Adrenal gland (tissue), 12 donors: ENCODE data around the gene JAM3. TPM values are rescaled to one million over a fixed set of nuclear protein-coding genes. Genes with fewer than 3 reads are reported as not detected.

Source experiments
- DNase-seq, 7 donors: peaks; one replicate each; pipeline ENCODE4 v3.0.0-alpha.2; 2019 to 2020
- H3K27ac ChIP-seq, 5 donors: fragments of 200-600 bp; sonication (generic) in 4 of 5; 1 replicate in 3 of 5; 2 replicates in 2 of 5; pipeline versions ENCODE4 v1.5.1 to v1.8.0; 2016 to 2020; ENCODE audit warnings: mild to moderate bottlenecking in 1 of 5
- H3K27me3 ChIP-seq: fragments of 200-600 bp; 2 replicates; pipeline ENCODE4 v1.8.0; 2021
- H3K36me3 ChIP-seq, 2 donors: fragments of 200-600 bp; replicated peaks in 1 of 2; 1 replicate in 1 of 2; 2 replicates in 1 of 2; pipeline versions ENCODE4 v1.5.1 to v1.8.0; 2018 to 2022
- H3K4me1 ChIP-seq, 2 donors: fragments of 200-600 bp; replicated peaks in 1 of 2; 1 replicate in 1 of 2; 2 replicates in 1 of 2; pipeline versions ENCODE4 v1.5.1 to v1.8.0; 2018 to 2021
- H3K4me3 ChIP-seq, 4 donors: fragments of 200-600 bp; sonication (generic) in 3 of 4; one replicate each; pipeline ENCODE4 v1.5.1; 2016 to 2018
- H3K9me3 ChIP-seq, 3 donors: fragments of 200-600 bp; sonication (generic) in 1 of 3; replicated peaks in 1 of 3; 1 replicate in 2 of 3; 2 replicates in 1 of 3; pipeline versions ENCODE4 v1.5.1 to v1.8.0; 2016 to 2021
- POLR2A ChIP-seq, 2 donors: fragments of 450-650 bp; IDR thresholded peaks; one replicate each; pipeline ENCODE4 v1.6.1; 2017; ENCODE audit warnings: antibody characterized with exemption in 2 of 2, mild to moderate bottlenecking in 2 of 2, moderate library complexity in 1 of 2
- WGBS, 4 donors: extraction: QIAGEN DNeasy Blood & Tissue Kit in 2 of 4; methylation state at CpG; one replicate each; pipeline versions ENCODE4 v1.1.5 to v1.1.7; 2013 to 2017; 5-methylcytosine and 5-hydroxymethylcytosine counted together
- intact Hi-C, 2 donors: fragments of 100-400 bp; cut with DNase I; formaldehyde crosslinking; loops; one replicate each; pipeline versions ENCODE4 v1.14.1 to v1.15.0; 2022 to 2023
- polyA plus RNA-seq, 3 donors: library from polyadenylated mRNA; stranded (reverse); fragments of 200-250 nt in 2 of 3; fragments of 350-450 nt in 1 of 3; fragmentation: Illumina TruSeq in 1 of 3; extraction: RNeasy Lipid Tissue Mini Kit (QIAGEN cat#74804) in 1 of 3; gene quantifications; one replicate each; pipeline ENCODE4 v1.2.3, GENCODE V29; 2013 to 2014
- total RNA-seq, 9 donors: library from RNA; depleted of rRNA in 4 of 9; stranded (reverse); fragments of >200 nt in 4 of 9; fragments of 120-200 nt in 1 of 9; fragmentation: NEBNext Ultra II Directional in 1 of 9; extraction: Animal tissue kit (Norgen Biotek cat#: 25700) in 1 of 9; gene quantifications; one replicate each; pipeline versions ENCODE4 v1.1.0 to v1.2.4, GENCODE V29; 2013 to 2023
- TF ChIP-seq, protein P1 (sequence below), 6 experiments: fragments of 450-650 bp in 4 of 6; fragments of 200-600 bp in 2 of 6; sonication (generic) in 1 of 6; IDR thresholded peaks; 1 replicate in 5 of 6; 2 replicates in 1 of 6; pipeline versions ENCODE4 v1.5.1 to v1.8.0; 2016 to 2021; ENCODE audit warnings: antibody characterized with exemption in 6 of 6, mild to moderate bottlenecking in 2 of 6, moderate library complexity in 1 of 6
- donor health status: healthy with polysubstance abuse.
- donor health status: Bipolar disorder and iron deficiency.
- donor health status: DM: yes; HTN: yes; CAD: no.
- donor health status: DM: no; HTN: no; CAD: no.
- donor health status: DM: no; HTN: no; CAD: no.
- donor health status: DM: yes; HTN: yes; CAD: no.

Gene JAM3
- total and polyA plus RNA-seq, 12 donors = 18.0 to 42.2 (median 31.9) TPM

DNA sequence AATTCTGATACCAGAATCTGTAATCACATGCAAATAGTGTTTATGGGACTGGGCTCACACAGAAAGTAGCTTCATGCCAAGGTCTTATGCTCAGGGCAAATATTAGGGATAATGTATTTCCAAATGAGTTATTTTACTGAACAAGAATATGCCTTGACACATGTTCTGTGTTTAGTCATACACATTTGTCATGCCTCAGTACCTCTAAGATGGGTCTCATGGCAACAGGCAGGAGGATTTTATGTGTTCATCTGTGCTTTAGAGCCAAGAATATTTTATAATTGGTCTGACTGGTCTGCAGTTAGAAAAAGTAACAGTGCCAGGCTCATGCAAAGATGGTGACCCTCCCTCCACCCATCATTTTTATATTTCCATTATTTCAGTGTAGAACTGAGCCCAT is 49.1 kb downstream of the JAM3 start:
- H3K4me3 ChIP-seq = no peak overlapping the region
- no peak overlapping the region for H3K27ac ChIP-seq
- H3K9me3 ChIP-seq = no peaks in the 10 kb centered on the region
- no peaks in the 10 kb centered on the region for H3K27me3 ChIP-seq
- no peak for TF ChIP-seq POLR2A (IDR thresholded peaks at IDR 0.05)
- TF ChIP-seq, protein P1, sequence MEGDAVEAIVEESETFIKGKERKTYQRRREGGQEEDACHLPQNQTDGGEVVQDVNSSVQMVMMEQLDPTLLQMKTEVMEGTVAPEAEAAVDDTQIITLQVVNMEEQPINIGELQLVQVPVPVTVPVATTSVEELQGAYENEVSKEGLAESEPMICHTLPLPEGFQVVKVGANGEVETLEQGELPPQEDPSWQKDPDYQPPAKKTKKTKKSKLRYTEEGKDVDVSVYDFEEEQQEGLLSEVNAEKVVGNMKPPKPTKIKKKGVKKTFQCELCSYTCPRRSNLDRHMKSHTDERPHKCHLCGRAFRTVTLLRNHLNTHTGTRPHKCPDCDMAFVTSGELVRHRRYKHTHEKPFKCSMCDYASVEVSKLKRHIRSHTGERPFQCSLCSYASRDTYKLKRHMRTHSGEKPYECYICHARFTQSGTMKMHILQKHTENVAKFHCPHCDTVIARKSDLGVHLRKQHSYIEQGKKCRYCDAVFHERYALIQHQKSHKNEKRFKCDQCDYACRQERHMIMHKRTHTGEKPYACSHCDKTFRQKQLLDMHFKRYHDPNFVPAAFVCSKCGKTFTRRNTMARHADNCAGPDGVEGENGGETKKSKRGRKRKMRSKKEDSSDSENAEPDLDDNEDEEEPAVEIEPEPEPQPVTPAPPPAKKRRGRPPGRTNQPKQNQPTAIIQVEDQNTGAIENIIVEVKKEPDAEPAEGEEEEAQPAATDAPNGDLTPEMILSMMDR (IDR thresholded peaks at IDR 0.05) = no peak
- H3K36me3 ChIP-seq = no peaks in the 10 kb centered on the region
- H3K4me1 ChIP-seq = peaks cover 14 to 32% of the 10 kb centered on the region in 2 donors
- intact Hi-C loops = no loop called here
- no peak for DNase-seq

DNA sequence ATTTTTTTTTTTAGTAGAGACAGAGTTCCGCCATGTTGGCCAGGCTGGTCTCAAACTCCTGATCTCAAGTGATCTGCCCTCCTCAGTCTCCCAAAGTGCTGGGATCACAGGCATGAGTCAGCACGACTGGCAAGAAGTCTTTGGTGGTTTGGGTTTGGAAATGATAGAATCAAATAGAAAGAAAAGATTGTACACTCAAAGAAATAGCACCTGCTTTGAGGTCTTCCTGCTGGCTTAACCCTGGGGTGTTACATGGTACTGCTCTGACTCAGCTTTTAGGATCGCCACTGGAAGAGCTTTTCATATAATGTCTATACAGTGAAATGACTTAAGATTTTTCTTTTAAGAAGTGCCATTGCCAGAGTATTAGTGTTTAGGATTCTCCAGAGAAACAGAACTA is 50.2 kb downstream of the JAM3 start:
- Histone ChIP-seq H3K27me3 (no peaks in the 10 kb centered on the region), H3K4me3 (no peak overlapping the region), H3K36me3 (no peaks in the 10 kb centered on the region), H3K9me3 (no peaks in the 10 kb centered on the region), H3K27ac (peak overlapping the region in 1 of 5 donors; percentile 82), H3K4me1 (peaks cover 14 to 32% of the 10 kb centered on the region in 2 donors)
- intact Hi-C loops = no loop called here
- WGBS, 4 donors = 85 to 89% (median 87%) methylated on average over 3 of the region's 3 CpGs
- TF ChIP-seq, protein P1 (IDR thresholded peaks at IDR 0.05) = no peak
- no peak for TF ChIP-seq POLR2A (IDR thresholded peaks at IDR 0.05)
- DNase-seq = no peak

DNA sequence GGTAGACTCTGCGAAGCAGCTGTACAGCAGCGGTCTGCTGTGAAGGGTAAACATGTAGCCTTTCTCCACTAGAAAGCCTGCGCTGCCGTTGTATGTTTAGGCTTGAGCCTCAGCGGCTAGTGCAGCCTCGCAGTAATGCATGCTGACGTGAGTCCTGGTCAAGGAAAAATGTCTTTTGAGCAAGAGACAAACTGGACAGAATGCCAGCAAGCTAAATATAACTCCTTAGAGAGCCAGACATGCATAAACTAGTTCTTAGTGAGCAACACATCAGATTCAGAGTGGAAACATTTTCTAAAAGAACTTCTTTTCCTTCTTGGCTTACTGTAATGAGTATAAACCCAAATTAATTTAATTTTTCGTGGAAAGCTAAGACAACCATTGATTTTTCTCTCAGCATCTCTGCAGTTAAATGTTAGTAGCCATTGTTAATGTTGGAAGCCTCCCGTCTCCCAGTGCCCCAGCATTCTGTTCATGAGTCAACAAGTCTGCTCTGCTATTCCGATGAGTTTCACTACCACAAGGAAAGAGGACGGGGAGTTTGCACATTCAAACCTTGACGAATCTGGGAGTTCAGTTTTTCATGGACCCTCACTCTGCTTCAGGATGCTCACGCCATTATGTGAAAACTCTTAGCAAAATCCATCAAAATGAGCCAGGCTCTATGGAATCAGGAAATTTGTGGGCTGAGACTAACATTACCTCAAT is 51.4 kb downstream of the JAM3 start:
- H3K27me3 ChIP-seq = no peaks in the 10 kb centered on the region
- H3K9me3 ChIP-seq = no peaks in the 10 kb centered on the region
- peak; percentile 60 to 80 (median 65) for DNase-seq
- TF ChIP-seq, protein P1 (IDR thresholded peaks at IDR 0.05) = no peak
- peak in 1 of 2 donors; percentile 34 for TF ChIP-seq POLR2A (IDR thresholded peaks at IDR 0.05)
- H3K4me3 ChIP-seq = peak overlapping the region in 2 of 4 donors; percentile 8 to 38
- H3K4me1 ChIP-seq = peaks cover 14 to 36% of the 10 kb centered on the region in 2 donors
- peak overlapping the region in 4 of 5 donors; percentile 43 to 86 (median 76) for H3K27ac ChIP-seq
- H3K36me3 ChIP-seq = no peaks in the 10 kb centered on the region
- WGBS, 4 donors = 22 to 31% (median 27%) methylated on average over 13 of the region's 13 CpGs
- intact Hi-C loops = no loop called here

DNA sequence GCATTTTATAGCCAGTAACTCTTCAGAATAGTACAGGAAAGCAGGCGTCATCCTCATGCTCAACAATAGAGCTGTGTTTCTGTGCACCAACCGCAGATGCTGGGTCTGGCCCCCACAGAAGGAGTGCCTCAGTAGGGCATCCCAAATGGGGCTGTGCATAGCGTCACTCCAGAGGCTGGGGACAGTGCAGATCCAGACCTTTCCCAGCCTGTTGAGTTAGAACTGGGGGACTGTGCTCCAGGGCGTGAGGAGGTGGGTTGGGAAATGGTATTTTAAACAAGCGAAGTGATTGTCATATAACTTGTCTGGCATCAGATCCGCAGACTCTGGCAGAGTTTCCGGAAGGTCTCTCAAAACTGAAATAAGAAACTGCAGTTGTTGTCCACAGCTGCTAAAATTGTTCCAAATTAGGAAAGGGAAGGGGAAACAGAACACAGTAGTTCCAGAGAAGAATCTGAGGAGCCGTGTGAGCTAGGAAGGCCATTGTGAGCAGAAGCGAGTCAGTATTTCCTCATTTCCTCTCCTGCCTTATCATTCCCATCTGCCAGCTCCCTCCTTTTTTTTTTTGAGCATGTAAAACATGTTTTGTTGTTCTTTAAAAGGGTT is 52.2 kb downstream of the JAM3 start:
- TF ChIP-seq, protein P1 (IDR thresholded peaks at IDR 0.05) = no peak
- no peak for TF ChIP-seq POLR2A (IDR thresholded peaks at IDR 0.05)
- peaks cover 18 to 43% of the 10 kb centered on the region in 2 donors for H3K4me1 ChIP-seq
- no peaks in the 10 kb centered on the region for H3K36me3 ChIP-seq
- DNase-seq = peak in 3 of 7 donors; percentile 22 to 68 (median 26)
- peak overlapping the region in 1 of 4 donors; percentile 38 for H3K4me3 ChIP-seq
- no peaks in the 10 kb centered on the region for H3K27me3 ChIP-seq
- H3K27ac ChIP-seq = peak overlapping the region in 4 of 5 donors; percentile 43 to 86 (median 76)
- H3K9me3 ChIP-seq = no peaks in the 10 kb centered on the region
- WGBS, 4 donors = 42 to 54% (median 49%) methylated on average over 9 of the region's 9 CpGs
- intact Hi-C loops = no loop called here
